IPS DF 4.7 (cell line): ENCODE measurements around the gene SFSWAP.
"Not testable (repeated sequence)": the region's sequence is repeated elsewhere in the genome, so short reads cannot be mapped to it uniquely, and the experiment has no call there.

ENCODE experiments used
- DNase-seq: peaks from one replicate; pipeline ENCODE4 v3.0.0-alpha.2; 2013; ENCODE audit warnings: low spot score; ENCODE audit errors: extremely low read depth

The SFSWAP gene

DNA sequence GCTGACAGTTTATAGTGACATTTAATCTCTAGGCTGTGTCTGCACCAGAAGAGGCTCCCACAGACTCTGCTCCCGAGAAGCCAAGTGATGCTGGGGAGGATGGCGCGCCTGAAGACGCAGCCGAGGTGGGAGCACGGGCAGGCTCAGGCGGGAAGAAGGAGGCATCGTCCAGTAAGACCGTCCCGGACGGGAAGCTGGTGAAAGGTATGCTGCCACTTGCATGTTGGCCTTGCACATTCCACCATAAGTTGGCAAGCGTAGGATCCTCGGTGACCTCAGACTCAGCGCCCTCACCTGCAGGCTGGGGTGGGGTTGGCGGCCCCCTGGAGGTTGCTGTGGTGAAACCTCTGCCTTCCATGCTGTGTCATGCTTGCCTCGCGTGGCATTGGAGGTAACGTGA is 45.6 kb downstream of the SFSWAP start:
- DNase-seq: no peak

DNA sequence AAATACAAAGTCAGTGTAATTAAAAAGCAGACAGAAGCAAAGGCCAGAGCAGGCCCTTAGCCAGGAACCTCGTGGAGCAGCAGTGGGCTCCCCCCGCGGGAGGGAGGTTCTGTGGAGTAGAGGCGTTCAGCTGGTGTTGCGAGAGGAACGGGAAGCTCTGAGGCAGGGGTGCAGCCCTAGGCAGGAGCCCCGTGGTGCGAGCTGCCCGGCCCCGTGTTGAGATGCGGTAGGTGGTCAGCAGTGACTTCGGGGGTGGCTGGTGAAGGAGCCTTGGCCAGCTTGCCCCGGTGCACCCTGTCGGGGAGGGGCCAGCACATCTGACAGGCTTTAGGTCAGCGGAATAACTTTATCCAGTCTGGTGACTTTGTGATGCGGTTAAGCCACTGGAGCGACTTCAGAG is 46.2 kb downstream of the SFSWAP start:
- no peak for DNase-seq

DNA sequence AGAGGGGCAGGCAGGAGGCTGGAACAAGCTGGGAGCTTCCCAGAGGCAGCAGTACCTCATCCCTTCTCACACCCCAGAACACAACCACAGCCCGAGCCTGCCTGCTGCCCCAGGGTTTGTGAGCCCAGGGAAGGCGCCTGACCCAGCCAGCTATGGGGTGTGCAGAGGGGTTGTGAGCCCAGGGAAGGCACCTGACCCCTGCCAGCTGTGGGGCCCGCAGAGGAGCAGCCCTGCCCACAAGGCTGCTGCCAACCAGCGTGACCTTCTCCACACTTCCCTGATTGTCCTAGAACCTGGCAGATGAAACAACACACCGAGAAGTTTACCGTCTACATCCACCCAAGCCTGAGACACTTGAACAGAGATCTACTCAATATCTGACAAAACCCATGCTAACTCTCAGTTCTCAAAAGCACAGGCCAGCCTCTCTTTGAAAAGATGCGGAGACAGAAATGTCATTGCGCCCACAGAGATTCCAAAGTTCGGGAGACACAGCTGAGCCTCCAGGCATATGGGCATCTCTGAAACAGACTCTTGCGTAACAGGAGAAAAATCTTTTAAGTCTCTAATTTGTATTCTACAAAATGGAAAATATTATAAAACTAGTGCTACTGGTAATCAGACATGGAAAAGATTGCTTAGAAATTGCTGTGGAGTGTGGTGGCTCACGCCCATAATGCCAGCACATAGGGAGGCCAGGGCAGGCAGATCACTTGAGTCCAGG is 47.3 kb downstream of the SFSWAP start:
- no peak for DNase-seq

DNA sequence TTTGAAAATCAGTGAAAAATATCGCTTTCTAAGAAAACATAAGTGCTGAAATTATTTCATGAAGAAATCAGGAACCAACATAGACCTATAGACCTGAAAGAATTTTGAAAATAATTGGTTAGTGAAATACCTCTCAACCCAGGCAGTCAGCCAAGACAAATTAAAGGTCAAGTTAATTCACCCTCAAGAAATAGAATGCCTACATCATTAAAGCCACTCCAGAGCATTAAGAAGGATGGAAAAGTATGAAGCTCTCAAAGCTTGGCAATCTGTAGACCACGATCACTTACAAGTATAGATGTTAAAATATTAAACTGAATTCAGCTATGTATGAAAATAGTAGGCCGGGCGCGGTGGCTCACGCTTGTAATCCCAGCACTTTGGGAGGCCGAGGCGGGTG is 48.3 kb downstream of the SFSWAP start:
- no peak for DNase-seq

DNA sequence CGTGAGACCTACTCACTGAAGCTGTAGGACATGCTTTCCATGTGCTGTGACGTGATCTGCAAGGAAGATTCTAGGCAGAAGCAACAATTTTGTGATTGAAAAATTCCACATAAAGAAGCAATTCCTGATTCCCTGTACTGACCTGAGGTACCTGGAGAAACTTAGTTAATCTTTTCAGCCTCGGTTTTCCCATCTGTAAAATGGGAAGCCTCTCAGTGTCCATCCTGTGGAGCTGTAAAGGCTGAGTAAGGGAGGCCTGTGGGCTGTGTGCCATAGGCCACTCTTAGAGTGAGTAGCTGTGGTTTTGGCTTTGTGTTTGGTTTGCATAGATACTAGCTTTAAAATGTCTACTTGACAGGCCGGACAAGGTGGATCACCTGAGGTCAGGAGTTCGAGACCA is 50.7 kb downstream of the SFSWAP start:
- no peak for DNase-seq

DNA sequence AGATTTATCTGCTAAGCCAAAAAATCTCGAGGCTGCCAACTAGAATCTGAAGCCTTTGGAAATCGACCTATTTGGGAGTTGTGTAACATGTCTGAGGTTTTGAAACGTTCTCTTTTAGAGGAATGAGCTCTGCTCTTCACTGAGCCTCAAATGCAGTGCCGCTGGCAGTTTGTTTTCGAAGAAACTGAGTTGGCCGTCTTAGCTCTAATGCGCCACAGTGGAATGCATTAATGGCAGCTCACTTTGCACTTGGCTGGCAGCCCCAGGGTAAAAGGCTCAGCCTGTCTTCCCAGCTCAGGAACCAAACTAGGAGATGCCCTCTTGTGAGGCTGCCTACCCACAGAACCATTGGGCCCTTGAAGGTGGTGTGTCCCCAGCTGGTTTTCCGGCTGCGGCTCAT is 53.8 kb downstream of the SFSWAP start:
- DNase-seq: no peak

DNA sequence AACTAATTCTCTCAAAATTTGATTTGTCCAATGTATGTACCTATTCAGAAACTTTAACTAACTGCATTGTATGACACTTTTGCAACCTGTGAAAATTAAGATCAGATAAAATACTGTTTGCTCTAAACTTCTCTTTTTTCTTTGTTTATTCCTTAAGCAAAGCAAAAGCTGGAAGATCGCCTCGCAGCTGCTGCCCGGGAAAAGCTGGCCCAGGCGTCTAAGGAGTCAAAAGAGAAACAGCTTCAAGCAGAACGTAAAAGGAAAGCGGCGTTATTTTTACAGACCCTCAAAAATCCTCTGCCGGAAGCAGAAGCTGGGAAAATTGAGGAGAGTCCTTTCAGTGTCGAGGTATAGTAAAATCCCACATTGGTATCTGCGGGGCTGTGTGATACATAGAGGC is 55.1 kb downstream of the SFSWAP start:
- no peak for DNase-seq

DNA sequence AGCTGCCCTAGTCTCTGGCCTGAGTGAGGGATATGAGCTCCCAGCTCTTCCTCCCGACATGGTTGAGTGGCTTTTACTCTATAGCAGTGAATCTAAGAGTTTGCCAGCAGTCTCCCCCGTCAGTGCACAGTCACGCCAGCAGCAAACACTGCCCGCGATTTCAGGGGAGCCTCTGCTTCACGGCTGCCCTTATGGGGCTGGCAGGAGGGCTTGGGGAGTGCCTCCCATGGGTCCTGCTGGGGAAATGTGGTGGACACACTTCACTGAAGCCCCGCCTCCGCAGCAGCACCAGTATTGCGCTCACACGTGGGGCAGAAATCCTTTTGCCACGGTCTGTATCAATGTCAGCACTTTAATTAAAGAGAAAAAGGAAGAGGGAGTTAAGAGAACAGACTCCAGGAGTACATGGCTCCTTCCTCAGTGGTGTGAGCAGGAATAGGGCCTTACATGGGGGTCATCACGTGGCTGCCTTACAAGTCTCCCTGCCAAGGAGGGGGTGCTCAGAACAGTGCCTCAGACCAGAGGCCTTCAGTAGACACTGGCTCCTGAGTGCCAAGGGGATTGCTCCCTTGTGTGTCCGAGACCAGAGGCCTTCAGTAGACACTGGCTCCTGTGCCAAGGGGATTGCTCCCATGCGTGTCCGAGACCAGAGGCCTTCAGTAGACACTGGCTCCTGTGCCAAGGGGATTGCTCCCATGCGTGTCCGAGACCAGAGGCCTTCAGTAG is 55.7 kb downstream of the SFSWAP start:
- DNase-seq: no peak

DNA sequence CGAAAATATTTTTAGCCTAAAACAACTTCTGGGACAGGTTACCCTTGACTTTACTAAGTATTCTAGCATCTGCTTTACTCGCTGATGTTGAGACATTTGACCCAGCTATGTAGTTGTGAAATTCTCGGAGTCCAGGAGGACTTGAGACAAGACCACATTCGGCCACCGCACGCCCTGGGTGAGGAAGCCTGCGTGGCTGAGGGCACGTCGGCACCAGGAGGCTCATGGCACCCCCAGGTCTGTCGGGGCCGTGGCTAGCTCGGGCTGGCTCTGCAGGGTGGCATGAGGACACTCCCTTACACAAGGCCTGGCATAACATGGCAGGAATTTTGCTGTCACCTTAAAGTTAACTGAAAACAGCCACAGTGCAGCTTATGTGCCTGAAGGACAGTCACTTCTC is 59.2 kb downstream of the SFSWAP start:
- DNase-seq: no peak

DNA sequence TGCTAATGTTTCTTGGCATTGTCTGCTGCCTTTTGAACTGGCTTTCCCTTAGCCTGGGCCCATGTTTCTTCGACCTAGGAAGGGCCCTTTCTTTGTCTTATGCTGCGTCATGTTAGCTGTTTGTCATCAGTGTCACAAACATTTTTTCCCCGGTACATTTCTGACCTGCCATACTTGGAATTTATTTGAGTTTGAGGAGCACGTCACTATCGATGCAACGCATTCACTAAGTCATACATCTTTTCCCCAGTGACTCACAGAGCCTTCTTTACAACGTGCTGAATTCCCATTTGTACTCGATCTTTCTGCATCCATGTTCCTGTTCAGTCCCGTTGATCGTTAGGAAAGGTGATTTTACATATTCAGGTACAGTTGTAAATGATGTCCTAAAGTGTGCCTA is 61.1 kb downstream of the SFSWAP start:
- DNase-seq: no peak

DNA sequence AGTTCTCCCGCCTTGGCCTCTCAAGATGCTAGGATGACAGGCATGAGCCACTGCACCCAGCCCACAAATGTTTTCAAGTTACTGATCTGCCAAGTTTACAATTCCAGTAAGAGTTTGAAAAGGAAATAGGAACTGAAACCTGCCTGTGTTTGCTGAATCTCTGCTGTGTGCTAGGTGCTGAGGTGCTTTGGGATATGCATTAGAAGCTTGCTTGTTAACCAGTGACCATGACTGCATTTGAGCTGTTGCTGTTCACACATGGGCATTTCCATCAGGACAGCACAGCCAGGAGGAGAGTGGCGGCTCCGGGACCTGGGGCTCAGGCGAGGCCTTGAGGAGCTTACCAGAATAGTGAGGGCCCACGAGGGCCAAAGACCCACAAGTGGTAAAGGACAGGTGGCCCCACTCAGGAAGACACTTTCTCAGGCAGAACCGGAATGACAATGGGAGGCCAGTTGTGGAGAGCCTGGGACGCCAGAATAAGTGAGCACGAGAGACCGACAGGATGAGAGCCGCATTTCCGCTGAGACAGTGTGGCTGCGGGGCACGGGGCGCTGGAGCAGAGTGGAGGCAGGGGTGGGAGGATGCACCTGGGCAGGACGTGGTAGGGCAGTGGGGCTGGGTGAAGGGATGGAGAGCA is 62.8 kb downstream of the SFSWAP start:
- DNase-seq: no peak

DNA sequence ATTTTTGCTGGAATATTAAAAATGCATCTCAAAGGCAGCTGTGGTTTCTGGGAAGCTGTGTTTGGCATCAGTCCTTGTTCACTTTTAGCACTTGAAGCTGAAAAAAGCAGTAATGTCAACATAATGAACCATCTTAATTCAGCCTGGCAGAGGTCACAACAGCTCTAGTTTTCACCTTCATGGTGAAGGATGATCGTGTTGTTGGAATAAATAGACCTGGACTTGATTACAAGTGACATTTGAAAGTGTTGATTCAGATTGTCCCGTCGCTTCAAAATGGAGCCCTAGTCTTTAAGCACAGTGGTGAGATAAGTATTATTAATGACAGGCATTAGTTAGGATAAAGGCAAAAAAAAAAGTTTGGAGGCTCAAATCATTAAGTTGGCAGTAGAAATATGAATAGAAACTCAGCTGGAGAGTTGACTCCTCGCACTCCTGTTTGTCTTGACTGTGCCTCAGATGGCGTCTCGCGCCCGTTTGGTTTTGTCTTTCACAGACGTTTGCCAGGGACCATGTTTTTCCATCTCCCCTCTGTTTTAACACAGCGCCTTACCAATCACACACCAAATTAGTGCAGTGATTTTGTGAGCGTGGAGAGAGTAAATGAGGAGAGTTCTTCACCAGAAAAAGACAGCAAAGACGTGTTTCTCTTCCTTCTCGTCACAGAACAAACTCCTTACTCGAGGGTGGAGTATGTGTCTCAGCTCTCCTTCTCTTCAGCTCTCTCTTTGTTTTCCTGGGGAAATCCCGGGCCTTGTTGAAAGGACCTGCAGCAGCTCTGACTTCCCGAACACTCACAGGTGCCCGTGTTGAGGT is 63.9 kb downstream of the SFSWAP start:
- no peak for DNase-seq

DNA sequence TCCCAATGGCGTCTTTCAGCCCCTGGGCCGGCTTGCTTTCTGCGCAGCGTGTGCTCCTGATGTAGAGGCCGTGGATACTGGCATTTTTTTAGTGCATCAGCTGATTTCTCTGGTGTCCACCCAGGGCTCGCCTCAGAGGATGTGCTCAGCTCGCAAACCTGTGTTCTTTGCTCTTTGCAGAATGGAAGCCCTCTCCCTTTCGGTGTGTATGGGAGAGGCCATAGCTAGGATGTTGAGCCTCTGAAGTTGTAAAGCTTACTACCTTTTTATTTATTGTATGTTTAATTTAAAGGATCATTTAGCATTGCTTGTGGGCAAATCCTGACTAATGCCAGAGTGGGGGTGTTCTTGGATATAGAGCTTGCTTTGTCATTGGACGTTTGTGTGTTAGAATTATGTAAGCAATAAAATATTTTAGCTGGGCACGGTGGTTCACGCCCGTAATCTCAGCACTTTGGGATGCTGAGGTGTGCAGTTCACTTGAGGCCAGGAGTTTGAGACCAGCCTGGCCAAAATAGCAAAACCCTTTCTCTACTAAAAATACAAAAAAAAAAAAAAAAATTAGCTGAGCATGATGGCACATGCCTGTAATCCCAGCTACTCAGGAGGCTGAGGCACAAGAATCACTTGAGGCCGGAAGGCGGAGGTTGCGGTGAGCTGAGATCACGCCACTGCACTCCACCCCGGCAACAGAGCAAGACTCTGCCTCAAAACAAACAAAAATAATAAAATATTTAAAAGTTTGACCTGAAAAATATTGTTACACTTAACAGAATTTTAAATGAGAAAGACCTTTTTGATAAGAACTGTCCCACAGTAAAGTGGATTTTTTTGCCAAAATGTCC is 64.7 kb downstream of the SFSWAP start:
- no peak for DNase-seq

DNA sequence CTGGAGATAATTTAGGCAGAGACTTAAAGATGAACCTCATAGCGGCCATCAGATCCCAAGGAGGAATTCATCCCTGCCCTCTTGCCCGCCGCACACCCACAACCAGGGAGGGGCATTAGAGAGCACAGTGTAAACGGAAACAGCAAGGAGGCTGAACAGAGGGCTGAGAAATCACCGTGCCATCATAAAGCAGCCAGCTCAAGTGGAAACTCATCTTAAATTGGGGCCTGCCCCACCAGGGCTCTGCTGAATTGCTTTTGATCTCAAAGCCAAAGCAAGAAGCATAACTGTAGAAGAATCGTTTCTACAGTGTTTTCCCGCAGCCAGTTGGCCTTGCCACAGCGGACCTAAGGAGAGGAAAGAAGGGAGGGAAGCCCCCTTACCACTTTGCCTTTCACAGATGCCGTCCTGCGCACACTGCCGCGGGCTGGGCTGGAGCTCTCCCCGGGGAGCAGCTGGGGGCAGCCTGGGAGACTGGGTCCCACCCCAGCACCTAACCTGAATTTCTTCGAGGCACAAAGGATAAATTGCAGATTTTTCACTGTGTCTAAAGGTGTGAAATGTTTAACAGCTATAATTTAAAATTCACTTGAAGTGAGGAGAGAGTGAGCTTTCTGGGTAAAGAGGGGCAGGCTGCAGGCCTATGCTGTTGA is 65.5 kb downstream of the SFSWAP start:
- no peak for DNase-seq

DNA sequence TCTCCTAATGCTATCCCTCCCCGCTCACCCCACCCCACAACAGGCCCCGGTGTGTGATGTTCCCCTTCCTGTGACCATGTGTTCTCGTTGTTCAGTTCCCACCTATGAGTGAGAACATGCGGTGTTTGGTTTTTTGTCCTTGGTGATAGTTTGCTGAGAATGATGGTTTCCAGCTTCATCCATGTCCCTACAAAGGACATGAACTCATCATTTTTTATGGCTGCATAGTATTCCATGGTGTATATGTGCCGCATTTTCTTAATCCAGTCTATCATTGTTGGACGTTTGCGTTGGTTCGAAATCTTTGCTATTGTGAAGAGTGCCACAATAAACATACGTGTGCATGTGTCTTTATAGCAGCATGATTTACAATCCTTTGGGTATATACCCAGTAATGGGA is 66.4 kb downstream of the SFSWAP start:
- DNase-seq: not testable (repeated sequence)

DNA sequence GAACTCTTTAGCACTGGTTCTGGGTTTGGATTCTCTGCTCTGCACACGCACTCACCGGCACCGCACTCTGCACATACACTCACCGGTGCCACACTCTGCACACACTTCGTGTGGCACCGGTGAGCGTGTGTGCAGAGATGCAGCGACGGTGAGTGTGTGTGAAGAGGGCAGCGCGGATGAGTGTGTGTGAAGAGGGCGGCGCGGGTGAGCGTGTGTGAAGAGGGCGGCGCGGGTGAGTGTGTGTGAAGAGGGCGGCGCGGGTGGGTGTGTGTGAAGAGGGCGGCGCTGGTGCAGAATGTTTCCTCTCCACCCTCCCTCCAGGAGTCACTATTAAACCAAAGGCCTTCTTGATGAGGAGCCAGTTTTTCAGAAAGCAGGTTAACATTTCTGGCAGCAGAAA is 68.1 kb downstream of the SFSWAP start:
- no peak for DNase-seq

DNA sequence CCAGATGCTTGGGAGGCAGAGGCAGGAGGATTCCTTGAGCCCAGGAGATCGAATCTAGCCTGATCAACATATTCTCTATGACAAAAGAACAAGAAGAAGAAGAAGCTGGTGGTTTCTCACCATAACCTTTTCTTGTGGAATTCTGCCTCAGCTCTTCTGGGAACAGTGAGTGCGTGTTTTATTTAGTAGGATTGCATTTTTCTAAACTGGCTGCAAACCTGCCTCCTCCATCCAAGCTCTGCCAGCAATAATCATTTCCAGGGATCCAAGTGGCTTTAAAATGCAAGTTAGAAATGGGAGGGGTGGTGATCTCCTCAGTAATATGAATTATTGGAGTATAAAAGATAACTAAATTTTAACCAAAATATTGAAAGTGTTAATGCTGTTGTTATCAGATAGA is 71.2 kb downstream of the SFSWAP start:
- DNase-seq: no peak

DNA sequence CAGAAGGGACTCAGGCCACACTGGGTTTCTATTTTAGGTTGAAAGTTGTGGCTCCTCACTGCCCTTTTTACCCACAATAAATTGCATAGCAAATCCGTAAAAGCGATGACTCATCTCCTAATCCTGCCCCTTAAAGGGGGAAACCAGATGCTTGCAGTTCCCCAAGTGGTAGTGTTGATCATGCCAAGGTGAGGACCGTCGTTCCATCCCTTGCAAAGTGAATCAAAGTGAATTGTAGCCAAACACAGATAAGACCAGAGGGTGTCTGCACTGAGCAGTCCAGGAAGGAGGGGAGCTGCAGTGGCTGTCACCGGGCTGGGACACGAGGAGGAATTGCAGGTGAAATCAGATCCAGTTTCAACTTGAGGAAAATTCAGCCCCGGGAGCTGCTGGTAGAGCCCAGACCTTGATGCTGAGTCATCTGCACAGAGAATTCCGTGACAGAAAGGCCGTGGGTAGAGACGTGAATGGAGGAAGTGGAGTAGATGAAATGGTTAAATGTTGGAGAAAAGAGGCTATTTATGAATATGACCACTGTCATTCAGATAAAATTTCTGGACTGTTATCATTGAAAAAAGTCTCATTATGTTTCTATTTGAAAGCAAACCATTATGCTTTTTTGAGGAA is 73.1 kb downstream of the SFSWAP start:
- no peak for DNase-seq

DNA sequence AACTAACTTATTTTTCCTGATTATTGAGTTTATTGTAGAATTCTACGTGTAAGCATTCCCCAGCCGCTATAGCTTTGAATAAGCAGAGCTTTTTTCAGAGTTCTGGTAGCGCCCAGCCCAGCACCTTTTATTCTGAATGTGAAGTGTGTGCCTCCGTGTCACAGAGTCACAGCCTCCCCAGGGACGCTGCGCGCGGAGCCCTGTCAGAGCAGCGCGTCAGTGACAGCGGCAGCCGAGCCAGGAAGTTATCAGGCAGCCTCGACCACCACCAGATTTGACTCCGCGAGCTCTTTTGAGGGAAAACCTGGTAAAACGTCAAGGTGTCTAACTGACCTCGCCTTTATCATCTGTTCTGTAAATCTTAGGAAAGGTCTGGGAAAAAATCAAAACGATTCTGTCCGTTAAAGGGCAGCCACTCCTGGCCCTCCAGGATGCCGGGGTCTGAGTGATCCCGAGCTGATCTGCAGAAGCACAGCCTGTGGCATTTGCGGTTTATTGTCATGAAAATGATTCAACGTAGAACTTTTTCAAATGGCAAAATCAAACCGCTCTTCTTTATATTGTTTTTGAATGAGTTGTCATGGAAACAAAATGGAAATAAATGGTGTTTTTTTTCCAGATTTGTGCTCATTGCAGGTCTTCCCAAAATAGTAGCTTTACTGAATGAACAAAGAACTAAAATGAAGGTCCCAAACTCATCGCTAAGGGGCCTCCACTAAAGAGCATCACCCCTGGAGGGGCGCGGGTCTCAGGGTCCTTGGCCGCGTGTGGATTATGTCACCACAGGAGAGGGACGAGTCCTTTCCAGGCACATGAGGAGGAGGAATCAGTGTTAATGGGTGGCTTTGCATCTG is 74.2 kb downstream of the SFSWAP start:
- no peak for DNase-seq
